Lung (tissue), 12 donors: ENCODE results near the gene RAB11FIP3. TPM values are rescaled to one million over a fixed set of nuclear protein-coding genes. Genes with fewer than 3 reads are reported as not detected.

Experiments
- ATAC-seq: fragments of 200-7000 bp; cut with Tn5 transposase; one replicate; pipeline ENCODE4 v1.9.1; 2020; ENCODE audit warnings: moderate number of reproducible peaks; ENCODE audit not compliant: insufficient read depth, low FRiP score
- DNase-seq, 3 donors: peaks; one replicate each; pipeline ENCODE4 v3.0.0-alpha.2; 2013 to 2017
- H3K27ac ChIP-seq, 2 donors: one replicate each; pipeline ENCODE4 v1.5.1; 2013; ENCODE audit warnings: mild to moderate bottlenecking in 2 of 2, moderate library complexity in 2 of 2, control low read depth in 1 of 2, inconsistent platforms in 1 of 2, low read depth in 1 of 2, low read length in 1 of 2
- H3K27me3 ChIP-seq, 3 donors: one replicate each; pipeline ENCODE4 v1.5.1; 2013; ENCODE audit warnings: low read length in 2 of 3; ENCODE audit not compliant: control insufficient read depth in 3 of 3, insufficient read depth in 3 of 3
- H3K36me3 ChIP-seq, 4 donors: one replicate each; pipeline ENCODE4 v1.5.1; 2013; ENCODE audit warnings: low read length in 4 of 4, mild to moderate bottlenecking in 1 of 4, moderate library complexity in 1 of 4; ENCODE audit not compliant: control insufficient read depth in 4 of 4, insufficient read depth in 4 of 4
- H3K4me1 ChIP-seq, 5 donors: one replicate each; pipeline ENCODE4 v1.5.1; 2013; ENCODE audit warnings: low read length in 5 of 5, mild to moderate bottlenecking in 2 of 5, moderate library complexity in 1 of 5; ENCODE audit not compliant: control insufficient read depth in 5 of 5, insufficient read depth in 5 of 5
- H3K4me3 ChIP-seq: one replicate; pipeline ENCODE4 v1.5.1; 2013; ENCODE audit warnings: mild to moderate bottlenecking, control low read depth, moderate library complexity
- H3K9ac ChIP-seq, 2 donors: one replicate each; pipeline ENCODE4 v1.5.1; 2013; ENCODE audit warnings: low read length in 2 of 2, control low read depth in 1 of 2; ENCODE audit not compliant: insufficient read depth in 1 of 2
- H3K9me3 ChIP-seq, 4 donors: one replicate each; pipeline ENCODE4 v1.5.1; 2013; ENCODE audit warnings: low read length in 3 of 4, mild to moderate bottlenecking in 1 of 4, moderate library complexity in 1 of 4; ENCODE audit not compliant: control insufficient read depth in 4 of 4, insufficient read depth in 3 of 4
- WGBS, 2 donors: extraction: QIAGEN DNeasy Blood & Tissue Kit; methylation state at CpG; one replicate each; pipeline ENCODE4 v1.1.7; 2013; 5-methylcytosine and 5-hydroxymethylcytosine counted together
- polyA plus RNA-seq, 2 donors: library from polyadenylated mRNA; stranded (reverse); fragments of 200-250 nt; gene quantifications; one replicate each; pipeline ENCODE4 v1.2.1, GENCODE V29; 2013
- total RNA-seq, 2 donors: library from RNA; depleted of rRNA in 1 of 2; stranded (reverse); fragments of >200 nt in 1 of 2; gene quantifications; one replicate each; pipeline ENCODE4 v1.2.1, GENCODE V29; 2014 to 2021
- TF ChIP-seq, protein P1 (sequence below): IDR thresholded peaks from 2 replicates; pipeline ENCODE4 v1.5.1; 2012; ENCODE audit warnings: mild to moderate bottlenecking; ENCODE audit errors: control extremely low read depth, extremely low read depth
- donor health status: control.
- donor health status: control.
- donor health status: Bipolar disorder and iron deficiency.
- donor health status: healthy.
- donor health status: DM: yes; HTN: yes; CAD: no.

Gene RAB11FIP3
- total and polyA plus RNA-seq, 4 donors = 20.7 to 38.3 (median 21.5) TPM

DNA sequence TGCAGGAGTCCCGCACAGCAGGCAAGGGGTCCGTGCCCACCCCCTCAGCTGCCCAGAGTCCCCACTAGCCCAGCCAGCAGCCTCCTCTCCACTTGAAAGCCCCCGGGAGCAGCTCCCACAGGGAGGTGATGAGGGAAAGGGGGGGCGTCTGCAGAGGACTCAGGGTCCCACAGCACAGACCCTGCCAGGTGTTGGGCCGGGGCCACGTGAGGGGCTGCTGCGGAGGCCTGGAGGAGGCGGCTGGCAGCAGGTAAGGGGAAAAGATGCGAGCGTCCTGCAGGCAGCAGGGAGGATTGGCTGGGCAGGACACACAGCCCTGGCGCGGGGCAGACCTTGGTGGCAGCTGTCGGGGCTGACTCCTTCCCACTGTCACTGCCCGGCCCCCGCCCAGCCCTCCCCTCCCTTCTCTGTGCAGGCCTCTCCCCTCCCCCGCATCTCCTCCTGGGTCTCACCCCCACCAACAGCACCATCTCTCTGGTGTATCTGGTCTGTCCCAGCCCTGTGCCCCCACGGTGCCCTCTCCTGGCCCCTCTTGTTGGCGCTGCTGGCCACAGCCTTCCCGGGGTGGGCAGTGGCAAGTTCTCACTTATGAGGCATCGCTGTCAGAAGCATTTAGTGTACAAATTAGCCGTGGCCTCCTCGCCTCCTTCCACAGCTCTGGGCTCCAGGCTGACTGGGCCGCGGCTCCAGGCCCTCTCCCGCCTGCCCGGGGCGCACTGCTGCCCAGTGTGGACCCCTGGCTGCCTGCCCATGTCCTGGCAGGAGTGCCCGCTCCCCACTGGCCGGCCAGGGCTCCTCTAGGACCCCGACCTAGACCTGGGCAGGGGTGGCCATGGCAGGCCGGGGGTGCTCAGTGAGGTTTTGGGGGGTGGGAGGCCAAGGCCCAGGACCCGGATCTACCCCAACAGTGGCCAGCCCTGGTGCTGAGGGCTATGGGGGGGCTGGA lies 130.4 kb downstream of the RAB11FIP3 start:
- TF ChIP-seq, protein P1, sequence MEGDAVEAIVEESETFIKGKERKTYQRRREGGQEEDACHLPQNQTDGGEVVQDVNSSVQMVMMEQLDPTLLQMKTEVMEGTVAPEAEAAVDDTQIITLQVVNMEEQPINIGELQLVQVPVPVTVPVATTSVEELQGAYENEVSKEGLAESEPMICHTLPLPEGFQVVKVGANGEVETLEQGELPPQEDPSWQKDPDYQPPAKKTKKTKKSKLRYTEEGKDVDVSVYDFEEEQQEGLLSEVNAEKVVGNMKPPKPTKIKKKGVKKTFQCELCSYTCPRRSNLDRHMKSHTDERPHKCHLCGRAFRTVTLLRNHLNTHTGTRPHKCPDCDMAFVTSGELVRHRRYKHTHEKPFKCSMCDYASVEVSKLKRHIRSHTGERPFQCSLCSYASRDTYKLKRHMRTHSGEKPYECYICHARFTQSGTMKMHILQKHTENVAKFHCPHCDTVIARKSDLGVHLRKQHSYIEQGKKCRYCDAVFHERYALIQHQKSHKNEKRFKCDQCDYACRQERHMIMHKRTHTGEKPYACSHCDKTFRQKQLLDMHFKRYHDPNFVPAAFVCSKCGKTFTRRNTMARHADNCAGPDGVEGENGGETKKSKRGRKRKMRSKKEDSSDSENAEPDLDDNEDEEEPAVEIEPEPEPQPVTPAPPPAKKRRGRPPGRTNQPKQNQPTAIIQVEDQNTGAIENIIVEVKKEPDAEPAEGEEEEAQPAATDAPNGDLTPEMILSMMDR = no peak
- Histone ChIP-seq H3K4me3 (no peak overlapping the region), H3K27ac (no peak overlapping the region), H3K9me3 (no peaks in the 10 kb centered on the region), H3K36me3 (peaks cover 0 to 34% (median 2%) of the 10 kb centered on the region in 4 donors), H3K4me1 (peaks cover 0 to 7% (median 0%) of the 10 kb centered on the region in 5 donors), H3K27me3 (peaks cover 0 to 21% (median 5%) of the 10 kb centered on the region in 3 donors), H3K9ac (no peak overlapping the region)
- ATAC-seq = no peak
- 81 to 86% methylated on average over 29 to 32 of the region's 32 CpGs for WGBS, 2 donors
- DNase-seq = no peak

DNA sequence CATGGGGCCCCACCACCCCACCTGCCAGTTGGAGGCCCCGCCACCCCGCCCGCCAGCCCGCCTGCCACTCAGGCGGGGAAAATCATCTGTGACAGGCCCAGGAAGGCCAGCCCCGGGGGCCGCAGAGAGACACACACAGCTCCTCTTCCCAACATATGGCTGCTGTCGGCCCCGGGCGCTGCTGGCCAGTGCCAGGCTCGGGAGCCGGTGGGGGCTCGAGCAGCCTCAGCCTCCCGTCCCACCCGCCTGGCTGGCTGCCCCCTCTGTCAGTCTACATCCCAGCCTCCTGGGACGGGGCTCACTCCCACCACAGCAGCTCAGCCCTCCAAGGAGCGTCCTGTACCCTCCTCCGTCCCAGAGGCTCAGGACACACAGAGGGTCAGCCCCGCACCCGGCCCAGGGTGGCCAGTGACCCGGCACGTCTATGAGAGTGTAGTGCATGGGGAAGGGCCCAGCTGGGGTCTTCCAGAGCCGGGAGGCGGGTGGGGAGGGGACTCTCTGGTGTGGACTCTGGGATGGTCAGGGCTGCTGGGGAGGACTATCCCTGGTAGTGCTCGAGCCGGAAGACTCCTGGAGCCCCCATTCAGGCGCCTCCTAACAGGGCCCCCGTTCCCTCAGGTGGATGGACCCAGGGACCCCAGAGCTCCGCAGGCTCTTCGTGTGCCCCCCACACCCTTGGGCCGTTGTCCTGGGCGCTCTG lies 131.2 kb downstream of the RAB11FIP3 start:
- no peak for DNase-seq

DNA sequence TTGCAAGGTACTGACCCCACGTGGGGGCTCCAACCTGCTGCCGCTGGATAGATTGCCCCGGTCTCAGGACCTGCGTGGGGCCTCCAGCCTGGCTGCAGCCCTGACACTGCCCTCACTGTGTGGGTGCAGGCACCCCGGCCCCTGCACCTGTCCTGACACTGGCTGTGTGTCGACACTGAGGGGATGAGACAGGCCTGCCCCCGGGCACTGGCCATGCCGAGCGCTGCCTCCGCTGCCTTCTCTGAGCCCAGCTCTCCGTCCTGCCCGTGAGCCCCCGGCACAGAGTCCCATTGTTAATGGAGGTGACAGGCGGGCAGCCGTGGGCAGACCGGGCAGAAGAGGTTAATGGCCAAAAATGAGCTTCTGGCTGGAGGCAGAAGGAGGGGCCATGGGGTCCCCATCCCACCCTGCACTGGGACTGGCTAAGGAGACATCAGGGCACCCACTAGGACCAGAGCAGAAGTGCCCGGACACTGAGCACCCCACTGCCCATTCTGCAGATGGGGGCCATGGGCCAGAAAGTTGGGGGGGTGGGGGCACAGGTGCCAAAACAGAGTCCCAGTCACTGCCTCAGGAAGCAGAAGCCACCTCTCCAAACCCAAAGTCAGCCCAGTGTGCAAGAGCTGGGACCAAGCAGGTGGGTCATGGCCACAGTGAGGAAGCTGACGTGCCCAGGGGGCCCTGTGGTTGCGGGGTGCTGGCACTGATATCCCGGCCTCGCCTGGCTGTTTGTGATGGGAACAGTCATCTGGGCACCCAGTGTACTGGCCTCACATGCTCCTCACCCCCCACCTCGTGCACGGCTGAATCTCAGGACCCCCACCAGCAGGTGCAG lies 132.2 kb downstream of the RAB11FIP3 start:
- peaks cover 0 to 4% (median 0%) of the 10 kb centered on the region in 4 donors for H3K9me3 ChIP-seq
- no peak overlapping the region for H3K9ac ChIP-seq
- H3K4me3 ChIP-seq = no peak overlapping the region
- H3K27ac ChIP-seq = no peak overlapping the region
- no peak for ATAC-seq
- peaks cover 0 to 18% (median 0%) of the 10 kb centered on the region in 4 donors for H3K36me3 ChIP-seq
- TF ChIP-seq, protein P1 = no peak
- no peak for DNase-seq
- 78% methylated on average over 23 of the region's 23 CpGs for WGBS, 2 donors
- H3K4me1 ChIP-seq = peaks cover 0 to 7% (median 0%) of the 10 kb centered on the region in 5 donors
- H3K27me3 ChIP-seq = peaks cover 0 to 39% (median 14%) of the 10 kb centered on the region in 3 donors

More for the DNA sequence above, 131.2 kb downstream of the RAB11FIP3 start:
- Histone ChIP-seq H3K4me3 (no peak overlapping the region), H3K27me3 (peaks cover 0 to 29% (median 9%) of the 10 kb centered on the region in 3 donors), H3K27ac (no peak overlapping the region), H3K4me1 (peaks cover 0 to 7% (median 0%) of the 10 kb centered on the region in 5 donors), H3K9me3 (no peaks in the 10 kb centered on the region), H3K36me3 (peaks cover 0 to 27% (median 2%) of the 10 kb centered on the region in 4 donors), H3K9ac (no peak overlapping the region)
- WGBS, 2 donors = 81 to 92% methylated on average over 29 to 32 of the region's 32 CpGs
- TF ChIP-seq, protein P1 = no peak
- ATAC-seq = no peak
